ENCODE results near the gene BMPR1B. TPM values are rescaled to one million over a fixed set of nuclear protein-coding genes. Genes with fewer than 3 reads are reported as not detected.

Gene BMPR1B
- total and polyA plus RNA-seq, 2 donors (not counting 1 experiment from before 2014, with no cell fraction given), result not detected

- Histone ChIP-seq H3K79me2 (ENCODE audit: control insufficient read depth, insufficient read depth, low read length) (no peaks in the 10 kb centered on the region), H3K9me3 (ENCODE audit: control extremely low read depth in 1 of 3, control insufficient read depth in 2 of 3, insufficient read depth in 1 of 3, low read length in 2 of 3) (peaks cover 0 to 3% (median 0%) of the 10 kb centered on the region in 3 donors), H3K36me3 (replicated peaks in 1 of 2; ENCODE audit: control extremely low read depth in 1 of 2, control insufficient read depth in 1 of 2, extremely low read depth in 1 of 2, insufficient read depth in 2 of 2, low read length in 1 of 2) (no peaks in the 10 kb centered on the region), H4K20me1 (ENCODE audit: control insufficient read depth, insufficient read depth, low read length, poor library complexity, severe bottlenecking) (no peaks in the 10 kb centered on the region), H2AFZ (ENCODE audit: insufficient read depth, low read depth, low read length, poor library complexity, severe bottlenecking) (no peak overlapping the region), H3K27me3 (replicated peaks in 1 of 4; ENCODE audit: control extremely low read depth in 1 of 4, control insufficient read depth in 3 of 4, insufficient read depth in 4 of 4, low read length in 3 of 4) (no peaks in the 10 kb centered on the region), H3K4me3 (ENCODE audit: control extremely low read depth in 1 of 5, extremely low read depth in 1 of 5, insufficient read depth in 1 of 5, low read depth in 2 of 5, low read length in 4 of 5) (no peak overlapping the region), H3K9ac (ENCODE audit: low read length) (no peak overlapping the region), H3K4me2 (replicated peaks; ENCODE audit: low read depth, low read length, poor library complexity, severe bottlenecking) (no peak overlapping the region), H3K4me1 (ENCODE audit: control insufficient read depth in 2 of 2, insufficient read depth in 2 of 2, low read length in 2 of 2) (no peaks in the 10 kb centered on the region), H3K27ac (ENCODE audit: low read length in 2 of 2) (no peak overlapping the region)
- Mint-ChIP-seq H3K27me3 (no peaks in the 10 kb centered on the region), H3K4me1 (no peaks in the 10 kb centered on the region), H3K9me3 (ENCODE audit: insufficient read depth) (no peaks in the 10 kb centered on the region), H3K4me3 (no peak overlapping the region), H3K27ac (no peak overlapping the region)
- no CpG with 5 or more reads among the region's 2 CpGs for WGBS (ENCODE audit: insufficient coverage)
- ATAC-seq (ENCODE audit: low read depth), result no peak
- TF ChIP-seq CTCF (IDR thresholded peaks at IDR 0.05) (no peak), EZH2 (IDR thresholded peaks at IDR 0.05; ENCODE audit: borderline replicate concordance, insufficient read depth, low read depth, low read length, poor library complexity, severe bottlenecking) (no peak)
- ChIA-PET POLR2A (no interaction called here), CTCF (no interaction called here)
- intact Hi-C loops (cut with micrococcal nuclease), result no loop called here
- DNase-seq, result no peak
Observed at GRCh38 chr4:94877973-94878372, 120.2 kb downstream of the BMPR1B start.

GRCh38 chr4:94880956-94881355, 123.2 kb downstream of the BMPR1B start:
- ChIA-PET CTCF (interaction anchor here (1.0 kb wide), 1 partner anchor 10 kb away, joined by 3 read pairs; no protein-coding TSS in a partner anchor), POLR2A (no interaction called here)
- Histone ChIP-seq H3K79me2 (ENCODE audit: control insufficient read depth, insufficient read depth, low read length) (no peaks in the 10 kb centered on the region), H3K36me3 (replicated peaks in 1 of 2; ENCODE audit: control extremely low read depth in 1 of 2, control insufficient read depth in 1 of 2, extremely low read depth in 1 of 2, insufficient read depth in 2 of 2, low read length in 1 of 2) (no peaks in the 10 kb centered on the region), H3K4me1 (ENCODE audit: control insufficient read depth in 2 of 2, insufficient read depth in 2 of 2, low read length in 2 of 2) (no peaks in the 10 kb centered on the region), H3K27me3 (replicated peaks in 1 of 4; ENCODE audit: control extremely low read depth in 1 of 4, control insufficient read depth in 3 of 4, insufficient read depth in 4 of 4, low read length in 3 of 4) (no peaks in the 10 kb centered on the region), H3K4me3 (ENCODE audit: control extremely low read depth in 1 of 5, extremely low read depth in 1 of 5, insufficient read depth in 1 of 5, low read depth in 2 of 5, low read length in 4 of 5) (no peak overlapping the region), H3K4me2 (replicated peaks; ENCODE audit: low read depth, low read length, poor library complexity, severe bottlenecking) (no peak overlapping the region), H3K9me3 (ENCODE audit: control extremely low read depth in 1 of 3, control insufficient read depth in 2 of 3, insufficient read depth in 1 of 3, low read length in 2 of 3) (no peaks in the 10 kb centered on the region), H4K20me1 (ENCODE audit: control insufficient read depth, insufficient read depth, low read length, poor library complexity, severe bottlenecking) (no peaks in the 10 kb centered on the region), H3K9ac (ENCODE audit: low read length) (no peak overlapping the region), H3K27ac (ENCODE audit: low read length in 2 of 2) (no peak overlapping the region), H2AFZ (ENCODE audit: insufficient read depth, low read depth, low read length, poor library complexity, severe bottlenecking) (no peak overlapping the region)
- DNase-seq, result no peak
- no peak overlapping the region for H3K4me3 Mint-ChIP-seq
- TF ChIP-seq CTCF (IDR thresholded peaks at IDR 0.05), result no peak
- ATAC-seq (ENCODE audit: low read depth), result no peak
- H3K9me3 Mint-ChIP-seq (ENCODE audit: insufficient read depth), result no peaks in the 10 kb centered on the region
- no CpG with 5 or more reads among the region's 3 CpGs for WGBS (ENCODE audit: insufficient coverage)
- H3K4me1 Mint-ChIP-seq, result no peaks in the 10 kb centered on the region
- intact Hi-C loops (cut with micrococcal nuclease), result no loop called here
- H3K27ac Mint-ChIP-seq, result no peak overlapping the region
- H3K27me3 Mint-ChIP-seq, result no peaks in the 10 kb centered on the region
